CD14-positive monocyte (primary cell): ENCODE results near the gene AGBL1. TPM values are rescaled to one million over a fixed set of nuclear protein-coding genes. Genes with fewer than 3 reads are reported as not detected.

Experiments used
- DNase-seq, 3 donors: peaks; one replicate each; pipeline ENCODE4 v3.0.0-alpha.2; 2011 to 2022
- H2AFZ ChIP-seq: 2 replicates; pipeline ENCODE4 v1.6.0; 2012; ENCODE audit warnings: mild to moderate bottlenecking, low read depth, low read length, inconsistent platforms; ENCODE audit not compliant: insufficient read depth, poor library complexity, severe bottlenecking
- H3K27ac ChIP-seq, 2 donors: 1 replicate in 1 of 2; 2 replicates in 1 of 2; pipeline ENCODE4 v1.5.1; 2012 to 2013; ENCODE audit warnings: low read length in 2 of 2, control low read depth in 1 of 2, inconsistent platforms in 1 of 2, low read depth in 1 of 2, mild to moderate bottlenecking in 1 of 2
- H3K27me3 ChIP-seq, 2 donors: one replicate each; pipeline versions ENCODE4 v1.6.0 to v1.6.1; 2011 to 2013; ENCODE audit warnings: low read length in 2 of 2; ENCODE audit not compliant: control insufficient read depth in 2 of 2, insufficient read depth in 2 of 2
- H3K36me3 ChIP-seq, 2 donors: replicated peaks in 1 of 2; 1 replicate in 1 of 2; 2 replicates in 1 of 2; pipeline versions ENCODE4 v1.5.1 to v1.6.1; 2012 to 2013; ENCODE audit warnings: low read length in 2 of 2, control low read depth in 1 of 2, inconsistent platforms in 1 of 2, mild to moderate bottlenecking in 1 of 2; ENCODE audit not compliant: insufficient read depth in 2 of 2, control insufficient read depth in 1 of 2
- H3K4me1 ChIP-seq, 2 donors: 1 replicate in 1 of 2; 2 replicates in 1 of 2; pipeline versions ENCODE4 v1.5.1 to v1.6.1; 2012 to 2013; ENCODE audit warnings: low read length in 2 of 2, control low read depth in 1 of 2, inconsistent platforms in 1 of 2, mild to moderate bottlenecking in 1 of 2, moderate library complexity in 1 of 2; ENCODE audit not compliant: insufficient read depth in 2 of 2, control insufficient read depth in 1 of 2
- H3K4me2 ChIP-seq: replicated peaks from 2 replicates; pipeline ENCODE3; 2012; ENCODE audit warnings: low read length, moderate library complexity, mild to moderate bottlenecking; ENCODE audit not compliant: poor library complexity, severe bottlenecking; ENCODE audit errors: extremely low read depth
- H3K4me3 ChIP-seq, 3 experiments: fragments of 200-600 bp in 1 of 3; sonication (generic) in 1 of 3; replicated peaks in 1 of 3; 1 replicate in 2 of 3; 2 replicates in 1 of 3; pipeline ENCODE4 v1.5.1; 2011 to 2013; ENCODE audit warnings: low read length in 3 of 3, mild to moderate bottlenecking in 3 of 3, control low read depth in 2 of 3, low read depth in 2 of 3, inconsistent platforms in 1 of 3, moderate library complexity in 1 of 3
- H3K79me2 ChIP-seq: 2 replicates; pipeline ENCODE4 v1.6.0; 2012; ENCODE audit warnings: mild to moderate bottlenecking, control low read depth, inconsistent platforms, low read length, moderate library complexity; ENCODE audit not compliant: insufficient read depth
- H3K9ac ChIP-seq: 2 replicates; pipeline ENCODE4 v1.6.0; 2017; ENCODE audit warnings: low read length, mild to moderate bottlenecking; ENCODE audit not compliant: insufficient read depth, poor library complexity, severe bottlenecking
- H3K9me3 ChIP-seq, 2 donors: replicated peaks in 1 of 2; 1 replicate in 1 of 2; 2 replicates in 1 of 2; pipeline versions ENCODE4 v1.5.1 to v1.6.1; 2012 to 2013; ENCODE audit warnings: low read length in 2 of 2, control low read depth in 1 of 2; ENCODE audit not compliant: control insufficient read depth in 1 of 2, insufficient read depth in 1 of 2
- H4K20me1 ChIP-seq: 2 replicates; pipeline ENCODE4 v1.6.0; 2012; ENCODE audit warnings: mild to moderate bottlenecking, low read length, control low read depth, moderate library complexity; ENCODE audit not compliant: insufficient read depth
- H3K27ac Mint-ChIP-seq, 7 donors: one replicate each; pipeline ENCODE4 v1.8.0; 2020; ENCODE audit warnings: mild to moderate bottlenecking in 7 of 7, mixed read lengths in 7 of 7, moderate library complexity in 6 of 7, inconsistent platforms in 2 of 7
- H3K27me3 Mint-ChIP-seq, 3 donors: one replicate each; pipeline ENCODE4 v1.8.0; 2021 to 2022; ENCODE audit warnings: low read depth in 3 of 3, mild to moderate bottlenecking in 3 of 3, mixed read lengths in 3 of 3, moderate library complexity in 3 of 3, inconsistent platforms in 1 of 3
- H3K36me3 Mint-ChIP-seq, 2 donors: one replicate each; pipeline ENCODE4 v1.8.0; 2020; ENCODE audit warnings: mixed read lengths in 2 of 2, inconsistent platforms in 1 of 2, mild to moderate bottlenecking in 1 of 2
- H3K4me1 Mint-ChIP-seq: one replicate; pipeline ENCODE4 v1.8.0; 2020; ENCODE audit warnings: mild to moderate bottlenecking, mixed read lengths
- H3K4me3 Mint-ChIP-seq, 2 donors: one replicate each; pipeline ENCODE4 v1.8.0; 2020; ENCODE audit warnings: mild to moderate bottlenecking in 2 of 2, mixed read lengths in 2 of 2, moderate library complexity in 1 of 2
- H3K9me3 Mint-ChIP-seq, 7 donors: one replicate each; pipeline ENCODE4 v1.8.0; 2020 to 2022; ENCODE audit warnings: mixed read lengths in 7 of 7, mild to moderate bottlenecking in 6 of 7, moderate library complexity in 6 of 7, inconsistent platforms in 2 of 7
- CTCF ChIP-seq: fragments of 200-600 bp; IDR thresholded peaks from one replicate; pipeline ENCODE4 v1.8.0; 2022; ENCODE audit warnings: antibody characterized with exemption, mild to moderate bottlenecking
- WGBS: methylation state at CpG from one replicate; pipeline ENCODE4 v1.1.5; 2013; ENCODE audit warnings: missing lambda C conversion rate; ENCODE audit not compliant: insufficient coverage; 5-methylcytosine and 5-hydroxymethylcytosine counted together
- intact Hi-C, 2 donors: fragments of 100-400 bp; cut with micrococcal nuclease; formaldehyde crosslinking; loops; one replicate each; pipeline versions ENCODE4 v1.15.0 to v1.15.1; 2023
- polyA plus RNA-seq, 3 donors: library from polyadenylated mRNA; depleted of rRNA in 1 of 3; unstranded in 2 of 3; stranded (reverse) in 1 of 3; fragments of 300-500 nt in 2 of 3; fragments of >200 nt in 1 of 3; fragmentation: Illumina TruSeq in 2 of 3; gene quantifications; 1 replicate in 2 of 3; 2 replicates in 1 of 3; pipeline ENCODE4 v1.2.3, GENCODE V29; 2012 to 2021

Gene AGBL1
- polyA plus RNA-seq, 3 donors = not detected

GRCh38 chr15:86912661-86913060 is 833.0 kb downstream of the AGBL1 start:
- no CpG with 5 or more reads among the region's 1 CpG for WGBS
- H3K4me3 ChIP-seq = no peak overlapping the region
- Mint-ChIP-seq H3K36me3 (no peaks in the 10 kb centered on the region), H3K27ac (no peak overlapping the region), H3K4me3 (no peak overlapping the region), H3K4me1 (peaks cover 2% of the 10 kb centered on the region), H3K9me3 (peaks cover 0 to 3% (median 0%) of the 10 kb centered on the region in 7 donors), H3K27me3 (no peaks in the 10 kb centered on the region)
- H3K4me2 ChIP-seq = no peak overlapping the region
- no peaks in the 10 kb centered on the region for H4K20me1 ChIP-seq
- no peaks in the 10 kb centered on the region for H3K4me1 ChIP-seq
- no peak overlapping the region for H3K27ac ChIP-seq
- H2AFZ ChIP-seq = no peak overlapping the region
- TF ChIP-seq CTCF = no peak
- H3K79me2 ChIP-seq = no peaks in the 10 kb centered on the region
- H3K9ac ChIP-seq = no peak overlapping the region
- H3K27me3 ChIP-seq = no peaks in the 10 kb centered on the region
- intact Hi-C loops = no loop called here
- no peak for DNase-seq
- no peaks in the 10 kb centered on the region for H3K36me3 ChIP-seq
- no peaks in the 10 kb centered on the region for H3K9me3 ChIP-seq

GRCh38 chr15:86915811-86916331 is 836.2 kb downstream of the AGBL1 start:
- no peak overlapping the region for H3K4me3 Mint-ChIP-seq
- intact Hi-C loops = no loop called here
- H4K20me1 ChIP-seq = no peaks in the 10 kb centered on the region

More at GRCh38 chr15:86915811-86916331, 836.2 kb downstream of the AGBL1 start:
- Mint-ChIP-seq H3K9me3 (peaks cover 0 to 1% (median 0%) of the 10 kb centered on the region in 7 donors), H3K36me3 (no peaks in the 10 kb centered on the region), H3K4me1 (peaks cover 2% of the 10 kb centered on the region), H3K27ac (no peak overlapping the region), H3K27me3 (no peaks in the 10 kb centered on the region)
- no peak overlapping the region for H3K4me2 ChIP-seq
- H3K9ac ChIP-seq = no peak overlapping the region
- no peak for TF ChIP-seq CTCF
- 16% methylated on average over 9 of the region's 12 CpGs for WGBS
- no peak for DNase-seq
- H3K9me3 ChIP-seq = no peaks in the 10 kb centered on the region
- H3K27ac ChIP-seq = no peak overlapping the region
- H3K79me2 ChIP-seq = no peaks in the 10 kb centered on the region
- no peaks in the 10 kb centered on the region for H3K4me1 ChIP-seq
- no peak overlapping the region for H2AFZ ChIP-seq
- no peaks in the 10 kb centered on the region for H3K27me3 ChIP-seq
- H3K4me3 ChIP-seq = no peak overlapping the region
- no peaks in the 10 kb centered on the region for H3K36me3 ChIP-seq
